Gastroesophageal sphincter (tissue), 3 donors: ENCODE data around the gene INPP4B.

Experiments used
- CTCF ChIP-seq, 4 experiments: fragments of 200-600 bp in 2 of 4; fragments of 450-650 bp in 2 of 4; sonication (generic) in 1 of 4; IDR thresholded peaks; one replicate each; pipeline ENCODE4 v1.5.1; 2017 to 2019; ENCODE audit warnings: antibody characterized with exemption in 4 of 4, mild to moderate bottlenecking in 2 of 4, moderate library complexity in 2 of 4
- POLR2A ChIP-seq, 2 donors: fragments of 450-650 bp; IDR thresholded peaks; one replicate each; pipeline ENCODE4 v1.6.1; 2017; ENCODE audit warnings: antibody characterized with exemption in 2 of 2, mild to moderate bottlenecking in 2 of 2, moderate library complexity in 1 of 2
- POLR2AphosphoS5 ChIP-seq: sonication (generic); formaldehyde crosslinking; IDR thresholded peaks from one replicate; pipeline ENCODE4 v1.6.1; 2017; ENCODE audit warnings: antibody characterized with exemption

GRCh38 chr4:142098380-142098779 is 747.7 kb downstream of the INPP4B start:
- TF ChIP-seq CTCF (IDR thresholded peaks at IDR 0.05) (no peak), POLR2A (IDR thresholded peaks at IDR 0.05) (no peak), POLR2AphosphoS5 (no peak)
